ENCODE results near the gene PTGIR.
A peak's percentile ranks its signal among the peaks of the same experiment; 100 is the strongest.

PTGIR gene, protein sequence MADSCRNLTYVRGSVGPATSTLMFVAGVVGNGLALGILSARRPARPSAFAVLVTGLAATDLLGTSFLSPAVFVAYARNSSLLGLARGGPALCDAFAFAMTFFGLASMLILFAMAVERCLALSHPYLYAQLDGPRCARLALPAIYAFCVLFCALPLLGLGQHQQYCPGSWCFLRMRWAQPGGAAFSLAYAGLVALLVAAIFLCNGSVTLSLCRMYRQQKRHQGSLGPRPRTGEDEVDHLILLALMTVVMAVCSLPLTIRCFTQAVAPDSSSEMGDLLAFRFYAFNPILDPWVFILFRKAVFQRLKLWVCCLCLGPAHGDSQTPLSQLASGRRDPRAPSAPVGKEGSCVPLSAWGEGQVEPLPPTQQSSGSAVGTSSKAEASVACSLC

GRCh38 chr19:46624958-46625661, at the start of gene PTGIR:
Gene PTGIR, minus strand, starts transcription at chr19:46625089. Its CDS starts 864 bp downstream, at chr19:46624225.
- peak; percentile 56 for DNase-seq

GRCh38 chr19:46670813-46671212, 45.9 kb upstream of the PTGIR start:
- DNase-seq: no peak

DNA sequence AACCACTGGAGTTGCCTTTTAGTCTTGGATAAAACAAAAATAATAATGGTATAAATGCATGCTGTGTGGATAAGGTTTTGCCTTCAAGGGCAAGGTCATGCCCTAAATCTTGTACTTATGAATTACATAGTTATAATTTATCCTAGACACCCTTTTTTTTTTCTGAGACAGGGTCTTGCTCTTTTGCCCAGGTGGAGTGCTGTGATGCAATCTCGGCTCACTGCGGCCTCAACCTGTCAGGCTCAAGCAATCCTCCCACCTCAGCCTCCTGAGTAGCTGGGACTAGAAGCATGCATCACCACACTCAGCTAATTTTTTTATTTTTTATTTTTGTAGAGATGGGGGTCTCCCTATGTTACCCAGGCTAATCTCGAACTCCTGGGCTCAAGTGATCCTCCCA, 43.8 kb upstream of the PTGIR start:
- no peak for DNase-seq

DNA sequence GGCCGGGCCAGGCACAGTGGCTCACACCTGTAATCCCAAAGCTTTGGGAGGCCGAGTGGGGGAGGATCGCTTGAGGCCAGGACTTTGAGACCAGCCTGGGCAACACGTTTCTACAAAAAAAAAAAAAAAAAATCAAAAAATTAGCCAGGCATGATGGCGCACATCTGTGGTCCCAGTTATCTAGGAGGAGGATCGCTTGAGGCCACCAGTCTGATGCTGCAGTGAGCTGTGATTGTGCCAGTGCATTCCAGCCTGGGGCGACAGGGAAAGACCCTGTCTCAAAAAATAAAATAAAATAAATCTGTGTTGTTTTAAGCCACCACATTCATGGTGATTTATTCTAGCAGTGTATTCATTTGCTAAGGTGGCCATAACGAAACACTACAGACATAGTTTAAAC, 40.2 kb upstream of the PTGIR start:
- DNase-seq: no peak

DNA sequence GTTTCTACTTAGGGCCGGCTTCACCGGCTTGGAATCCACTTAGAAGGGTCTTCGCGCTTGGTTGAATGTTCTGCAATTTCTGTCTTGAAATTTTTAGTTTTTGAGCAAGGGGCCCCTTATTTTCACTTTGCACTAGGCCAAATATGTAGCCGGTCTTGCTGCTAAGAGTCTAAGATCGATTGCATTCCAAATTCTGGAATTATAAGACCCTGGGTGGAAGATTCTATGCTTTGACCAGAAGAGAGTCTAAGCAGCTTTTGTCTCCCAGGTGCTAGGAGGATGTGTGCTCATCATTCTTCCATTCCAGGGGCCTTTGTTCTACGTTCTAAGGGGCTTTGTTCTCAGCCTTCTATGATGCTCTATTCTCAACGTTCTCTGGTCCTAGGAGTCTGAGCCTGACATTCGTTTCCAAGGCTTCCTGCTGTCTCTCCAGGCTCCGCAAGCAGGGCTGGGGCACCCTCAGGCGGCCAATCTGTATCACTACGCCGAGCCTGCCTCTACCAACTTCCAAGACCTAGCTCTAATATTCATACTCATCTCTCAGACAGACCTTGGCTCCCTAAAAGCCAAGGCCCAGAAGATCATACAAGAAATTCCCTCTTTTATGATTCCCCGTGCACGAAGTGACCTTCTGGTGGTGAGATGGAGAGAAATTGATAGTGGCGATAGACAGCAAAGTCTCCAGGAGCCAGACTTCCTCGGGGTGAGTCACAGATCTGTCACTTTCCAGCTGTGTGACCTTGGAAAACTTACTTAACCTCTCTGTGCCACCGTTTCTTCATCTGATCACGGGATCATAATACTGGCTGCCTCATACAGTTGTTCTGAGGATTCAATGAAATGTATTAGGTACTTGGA, 37.1 kb upstream of the PTGIR start:
- peak; percentile 84 for DNase-seq

- peak; percentile 100 for DNase-seq
These were observed 36.3 kb upstream of the PTGIR start, which contains the start of gene DACT3 for GRCh38 chr19:46661020-46661731. Gene DACT3, minus strand, starts transcription at chr19:46661182. Its CDS starts 118 bp downstream, at chr19:46661064.

GRCh38 chr19:46660551-46661019, 35.7 kb upstream of the PTGIR start:
- DNase-seq: no peak

DNA sequence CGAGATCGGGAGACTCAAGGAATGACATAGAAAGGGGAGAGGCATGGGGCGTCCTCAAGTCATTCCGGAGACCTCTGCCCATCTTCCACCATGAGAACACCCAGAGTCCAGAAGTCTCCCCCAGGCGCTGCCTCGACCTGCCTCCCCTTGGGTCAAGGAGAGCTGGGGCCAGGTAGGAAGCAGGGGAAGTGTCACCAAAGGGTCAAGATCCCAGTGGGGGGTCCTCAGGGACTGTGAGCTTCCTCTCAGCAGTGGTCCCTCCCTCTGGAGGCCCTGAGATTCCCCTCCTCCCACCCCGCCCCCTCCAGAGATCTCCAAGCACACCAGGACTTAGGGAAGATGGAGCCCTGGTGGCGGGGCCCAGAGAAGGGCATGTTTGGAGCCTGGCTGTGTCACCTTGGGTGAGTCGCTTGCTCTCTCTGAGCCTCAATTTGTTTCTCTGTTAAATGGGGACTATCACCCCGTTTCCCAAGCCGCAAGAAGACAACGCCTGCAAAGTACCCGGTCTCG, 35.2 kb upstream of the PTGIR start:
- no peak for DNase-seq

GRCh38 chr19:46659151-46660007, 34.5 kb upstream of the PTGIR start:
- peak; percentile 26 for DNase-seq

- no peak for DNase-seq
These were observed 31.7 kb upstream of the PTGIR start for GRCh38 chr19:46656541-46656940.

GRCh38 chr19:46654621-46655152, 29.8 kb upstream of the PTGIR start:
- DNase-seq: no peak

- DNase-seq: no peak
These were observed 25.6 kb upstream of the PTGIR start for GRCh38 chr19:46650445-46650844.

DNA sequence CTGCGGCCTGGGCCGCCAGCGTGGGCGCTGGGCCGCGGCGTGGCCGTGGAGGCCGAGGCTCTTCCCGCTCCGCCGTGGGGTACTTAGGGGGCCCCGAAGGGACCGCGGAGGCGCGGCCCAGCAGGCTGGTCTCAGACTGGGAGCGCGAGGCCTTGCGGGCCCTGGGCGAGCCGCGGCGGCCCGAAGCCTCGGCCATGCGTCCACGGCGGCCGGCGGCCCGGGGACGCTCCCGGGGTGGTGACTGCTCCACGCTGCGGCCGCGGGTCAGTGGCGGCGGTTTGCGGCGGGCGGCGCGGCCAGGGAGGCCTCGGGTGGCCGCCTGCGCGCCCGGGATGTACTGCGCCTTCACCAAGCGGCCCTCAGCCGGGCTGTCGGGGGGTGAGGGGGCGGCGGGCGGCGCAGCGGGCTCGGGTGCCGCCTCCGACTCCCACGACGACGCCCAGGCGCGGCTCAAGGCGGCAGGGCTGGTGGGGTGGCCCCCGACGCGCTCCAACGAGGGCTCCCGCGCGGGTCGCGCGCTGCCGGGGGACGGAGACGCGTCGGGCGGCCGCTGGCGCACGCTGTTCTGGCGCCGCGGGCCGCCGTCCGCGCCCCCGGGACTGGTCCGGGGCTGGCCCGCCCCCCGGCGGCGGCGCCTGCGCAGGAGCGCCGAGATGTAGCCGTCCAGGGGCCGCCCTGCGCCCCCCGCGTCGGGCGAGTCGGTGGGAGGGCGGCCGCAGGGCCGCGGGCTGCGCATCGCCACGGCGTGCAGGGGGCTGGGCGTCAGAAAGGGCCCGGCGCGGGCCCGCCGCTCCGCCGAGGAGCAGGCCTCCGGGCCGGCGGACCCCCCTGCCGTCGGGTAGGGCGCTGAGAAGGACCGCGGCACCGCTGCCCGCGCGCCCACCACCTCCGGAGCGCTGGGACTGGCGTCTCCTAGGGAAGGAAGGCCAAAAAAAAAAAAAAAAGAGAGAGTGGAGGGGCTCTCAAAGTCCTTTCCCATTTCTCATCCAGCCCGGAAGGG, 24.4 kb upstream of the PTGIR start:
- DNase-seq: no peak

DNA sequence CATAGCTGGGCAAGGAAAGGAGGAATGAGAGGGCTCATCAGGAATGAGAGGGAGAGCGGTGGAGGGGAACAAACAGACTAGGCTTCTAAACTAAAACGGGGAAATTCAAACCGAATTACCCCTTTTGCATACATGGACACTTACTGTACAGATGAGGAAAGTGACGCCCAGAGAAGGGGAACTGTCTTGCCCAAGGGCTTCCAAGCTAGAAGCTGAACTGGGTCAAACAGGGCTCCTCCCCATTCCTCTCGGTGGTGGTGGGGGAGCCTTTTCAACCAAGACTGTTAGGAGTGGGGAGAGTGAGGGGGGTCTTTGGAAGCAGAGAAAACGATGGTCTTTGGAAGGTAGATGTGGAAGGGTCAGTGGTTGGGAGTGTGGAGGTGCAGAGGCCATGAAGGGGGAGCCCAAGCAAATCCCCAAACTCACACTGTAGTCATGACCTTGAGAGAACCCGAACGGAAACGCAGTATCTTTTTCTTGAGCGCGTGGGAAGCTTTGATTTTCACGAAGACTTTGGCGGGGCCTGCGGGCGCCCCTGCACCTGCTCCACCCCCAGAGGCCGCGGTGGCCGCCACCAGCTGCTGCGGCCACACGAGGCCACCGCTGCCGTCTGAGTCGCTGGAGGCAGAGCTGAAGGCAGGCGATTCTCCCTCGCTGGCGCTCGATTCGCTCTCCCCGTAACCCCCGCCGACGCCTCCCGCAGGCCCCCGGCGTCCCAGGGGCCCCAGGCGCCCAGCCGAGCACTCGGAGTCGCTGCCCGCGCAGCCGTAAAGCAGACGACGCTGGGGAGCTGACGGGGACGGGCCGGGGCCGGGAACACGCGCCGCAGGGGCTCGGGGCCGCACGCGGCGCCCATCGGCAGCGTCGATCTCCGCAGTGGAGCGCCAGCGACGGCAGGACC, 23.4 kb upstream of the PTGIR start:
- DNase-seq: no peak

- no peak for DNase-seq
These were observed 21.5 kb upstream of the PTGIR start for GRCh38 chr19:46646402-46646801.

- no peak for DNase-seq
These were observed 19.8 kb upstream of the PTGIR start for GRCh38 chr19:46644720-46645119.

GRCh38 chr19:46640656-46641055, 15.8 kb upstream of the PTGIR start:
- no peak for DNase-seq

DNA sequence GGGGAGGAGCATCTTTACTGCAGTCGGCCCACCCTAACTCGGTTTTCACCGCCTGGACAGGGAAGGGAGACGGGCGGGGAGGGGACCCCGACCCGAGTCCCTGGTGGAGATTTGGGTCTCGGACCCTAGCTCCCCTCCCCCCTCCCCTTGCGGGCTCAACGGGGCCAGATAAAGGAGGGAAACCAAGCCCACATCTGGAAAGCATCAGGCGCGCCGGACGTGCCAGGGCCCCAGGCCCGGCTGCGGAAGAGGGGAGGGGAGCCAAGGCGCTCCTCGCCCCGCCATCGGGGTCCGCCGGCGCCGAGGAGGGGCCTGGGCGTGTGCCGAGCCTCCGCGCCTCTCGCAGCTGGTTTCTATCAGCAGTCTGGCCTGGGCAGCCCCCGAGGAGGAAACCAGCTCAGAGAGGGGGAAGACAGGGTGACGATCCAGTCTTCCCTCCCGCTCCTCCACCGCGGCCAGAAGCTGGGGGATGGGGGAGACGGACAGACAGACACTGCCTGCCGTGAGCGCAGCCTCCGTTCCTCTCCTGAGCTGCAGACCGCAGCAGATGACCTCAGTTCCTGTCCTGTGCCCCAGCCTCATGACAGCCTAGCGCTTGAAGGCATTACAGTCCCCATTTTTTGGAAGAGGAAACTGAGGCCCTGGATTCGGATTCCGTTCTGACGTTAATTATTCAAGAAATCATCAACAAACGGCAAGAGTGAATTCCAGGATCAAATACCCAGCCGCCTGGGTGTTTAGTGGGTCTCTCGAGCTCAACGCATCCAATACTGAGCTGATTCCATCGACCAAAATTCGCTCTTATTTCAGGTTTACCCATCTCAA, 14.7 kb upstream of the PTGIR start:
- peak; percentile 65 for DNase-seq

Data from CD4-positive, alpha-beta T cell treated with Interleukin-15 for 1 hour (primary cell).